Activated T-cell treated with anti-CD3 and anti-CD28 coated beads, Interleukin-2, amount 50 U/mL, for 1 hour (primary cell): ENCODE results near the gene GOPC.
"Not testable (repeated sequence)": the region's sequence is repeated elsewhere in the genome, so short reads cannot be mapped to it uniquely, and the experiment has no call there.

ENCODE experiments used
- DNase-seq: peaks from one replicate; pipeline ENCODE4 v3.0.0-alpha.2; 2020

The GOPC gene

GRCh38 chr6:117602151-117602898, at the start of gene GOPC:
TSS of gene GOPC (minus strand) at chr6:117602511. CDS start at chr6:117602288, 223 bp downstream.
- DNase-seq, result peak; percentile 91

GRCh38 chr6:117651984-117652383, 49.7 kb upstream of the GOPC start:
- not testable (repeated sequence) for DNase-seq

- no peak for DNase-seq
Observed at GRCh38 chr6:117642976-117643375, 40.7 kb upstream of the GOPC start.

- DNase-seq, result no peak
Observed at GRCh38 chr6:117637770-117638169, 35.5 kb upstream of the GOPC start.

DNA sequence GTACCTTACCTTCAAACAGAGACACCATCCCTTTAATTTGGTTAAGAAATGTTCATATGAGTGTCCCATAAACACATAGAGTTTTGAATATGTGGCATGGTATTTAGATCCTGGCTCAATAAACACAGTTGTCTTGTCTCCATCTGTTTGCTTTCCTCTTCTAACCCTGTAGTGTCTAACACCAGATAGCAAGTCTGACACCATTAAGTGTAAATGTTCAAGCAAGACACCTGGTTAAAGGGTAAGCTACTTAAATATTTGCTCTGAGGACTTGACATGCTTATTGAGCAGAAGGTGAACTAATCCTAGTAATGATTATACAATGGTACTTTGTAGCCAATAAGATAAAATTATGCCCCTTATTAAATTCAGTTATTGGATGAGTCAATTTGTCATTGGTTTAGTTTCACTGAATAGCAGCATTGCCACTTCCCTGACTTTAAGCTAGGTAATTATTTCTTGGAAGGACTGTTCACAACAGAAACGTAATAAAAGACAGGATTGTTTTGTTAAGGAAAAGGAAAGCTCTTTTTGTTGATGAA, 26.9 kb upstream of the GOPC start:
- no peak for DNase-seq

DNA sequence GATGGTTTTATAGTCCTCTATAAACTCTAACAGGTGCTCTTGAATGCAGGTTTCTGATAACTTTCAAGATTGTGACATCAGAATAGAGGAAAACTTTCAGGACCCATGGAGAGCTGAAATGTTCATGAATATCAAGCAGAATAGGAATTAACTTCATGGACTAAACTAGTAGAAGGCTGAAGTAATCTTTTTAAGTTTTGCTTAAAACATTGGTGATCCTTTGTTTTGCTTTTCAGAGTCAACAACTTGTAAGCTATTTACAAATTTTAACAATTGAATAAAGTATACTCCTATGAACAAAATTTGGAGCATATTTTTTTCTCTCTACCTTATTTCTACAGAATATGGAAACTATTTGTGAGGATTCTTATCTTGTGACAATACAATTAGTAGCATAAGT, 25.2 kb upstream of the GOPC start:
- DNase-seq, result no peak

GRCh38 chr6:117624869-117625481, 22.7 kb upstream of the GOPC start:
- no peak for DNase-seq

DNA sequence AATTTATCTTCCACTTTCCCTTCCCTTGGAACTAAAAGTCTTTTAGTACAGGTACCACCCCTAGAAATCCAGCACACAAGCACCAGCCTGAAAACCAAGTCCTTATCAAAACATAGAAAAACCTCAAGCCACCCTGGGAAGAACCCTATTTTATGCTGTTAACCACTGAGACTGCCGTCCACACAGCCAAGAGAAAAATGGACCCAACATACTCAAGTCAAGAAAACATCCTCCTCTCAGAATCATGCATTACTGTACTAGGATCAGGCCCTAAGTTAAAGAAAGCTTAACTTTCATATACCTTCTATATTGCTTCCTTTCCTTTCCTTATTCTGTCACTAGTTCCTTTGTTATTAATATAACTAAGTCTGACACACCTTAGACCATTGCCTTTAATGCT, 16.9 kb upstream of the GOPC start:
- DNase-seq, result no peak

DNA sequence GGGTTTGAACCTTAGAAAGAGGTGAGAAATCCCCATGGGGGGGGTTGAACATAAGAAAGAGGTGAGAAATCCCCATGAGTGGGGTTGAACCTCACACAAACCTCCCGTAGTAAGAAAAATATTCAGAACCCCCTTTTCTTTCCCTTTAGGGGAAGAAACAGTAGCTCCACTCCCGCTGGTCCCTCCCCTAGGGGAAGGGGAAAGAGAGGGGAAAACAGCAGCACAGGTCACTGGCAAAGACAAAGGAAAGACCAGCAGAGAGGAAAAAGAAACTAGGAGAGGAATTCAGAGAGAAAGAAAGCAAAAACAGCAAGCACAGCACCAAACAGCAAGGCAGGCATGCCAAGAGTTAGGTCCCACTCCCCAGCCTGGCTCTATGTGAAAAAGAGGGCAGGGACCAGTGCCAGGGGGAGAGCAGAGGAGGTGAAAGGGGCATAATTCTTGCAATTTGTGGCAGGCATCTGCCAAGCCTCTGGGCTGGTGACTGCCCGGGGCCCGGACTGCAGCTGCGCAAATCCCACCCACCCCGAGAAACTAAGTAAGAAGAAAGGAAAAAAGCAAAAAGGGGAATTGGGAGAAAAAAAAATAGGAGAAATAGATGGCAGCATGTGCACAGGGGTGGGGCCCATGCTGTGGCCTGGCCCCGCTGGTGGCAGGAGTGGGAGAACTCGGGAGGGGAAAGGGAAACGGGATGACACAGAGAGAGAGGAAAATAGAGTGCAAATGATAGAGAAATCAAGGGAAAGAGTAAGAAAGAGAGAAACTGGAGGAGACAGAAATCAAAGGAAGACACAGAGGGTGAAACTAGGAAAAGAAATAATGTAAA, 15.1 kb upstream of the GOPC start:
- DNase-seq, result no peak

DNA sequence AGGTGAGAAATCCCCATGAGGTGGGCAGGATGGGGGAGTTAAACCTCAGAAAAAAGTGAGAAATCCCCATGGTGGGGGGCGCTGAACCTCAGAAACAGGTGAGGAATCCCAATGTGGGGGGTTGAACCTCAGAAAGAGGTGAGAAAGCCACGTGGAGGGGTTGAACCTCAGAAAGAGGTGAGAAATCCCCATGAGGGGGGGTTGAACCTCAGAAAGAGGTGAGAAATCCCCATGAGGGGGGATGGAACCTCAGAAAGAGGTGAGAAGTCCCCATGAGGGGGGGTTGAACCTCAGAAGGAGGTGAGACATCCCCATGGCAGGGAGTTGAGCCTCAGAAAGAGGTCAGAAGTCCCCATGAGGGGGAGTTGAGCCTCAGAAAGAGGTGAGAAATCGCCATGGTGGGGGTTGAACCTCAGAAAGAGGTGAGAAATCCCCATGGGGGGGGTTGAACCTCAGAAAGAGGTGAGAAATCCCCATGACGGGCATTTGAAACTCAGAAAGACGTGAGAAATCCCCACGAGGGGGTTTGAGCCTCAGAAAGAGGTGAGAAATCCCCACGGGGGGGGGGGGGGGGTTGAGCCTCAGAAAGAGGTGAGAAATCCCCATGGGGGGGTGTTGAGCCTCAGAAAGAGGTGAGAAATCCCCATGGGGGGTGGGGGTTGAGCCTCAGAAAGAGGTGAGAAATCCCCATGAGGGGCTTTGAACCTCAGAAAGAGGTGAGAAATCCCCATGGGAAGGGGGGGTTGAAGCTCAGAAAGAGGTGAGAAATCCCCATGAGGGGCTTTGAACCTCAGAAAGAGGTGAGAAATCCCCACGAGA, 14.3 kb upstream of the GOPC start:
- DNase-seq, result peak; percentile 31

GRCh38 chr6:117615750-117616390, 13.6 kb upstream of the GOPC start:
- DNase-seq, result no peak

DNA sequence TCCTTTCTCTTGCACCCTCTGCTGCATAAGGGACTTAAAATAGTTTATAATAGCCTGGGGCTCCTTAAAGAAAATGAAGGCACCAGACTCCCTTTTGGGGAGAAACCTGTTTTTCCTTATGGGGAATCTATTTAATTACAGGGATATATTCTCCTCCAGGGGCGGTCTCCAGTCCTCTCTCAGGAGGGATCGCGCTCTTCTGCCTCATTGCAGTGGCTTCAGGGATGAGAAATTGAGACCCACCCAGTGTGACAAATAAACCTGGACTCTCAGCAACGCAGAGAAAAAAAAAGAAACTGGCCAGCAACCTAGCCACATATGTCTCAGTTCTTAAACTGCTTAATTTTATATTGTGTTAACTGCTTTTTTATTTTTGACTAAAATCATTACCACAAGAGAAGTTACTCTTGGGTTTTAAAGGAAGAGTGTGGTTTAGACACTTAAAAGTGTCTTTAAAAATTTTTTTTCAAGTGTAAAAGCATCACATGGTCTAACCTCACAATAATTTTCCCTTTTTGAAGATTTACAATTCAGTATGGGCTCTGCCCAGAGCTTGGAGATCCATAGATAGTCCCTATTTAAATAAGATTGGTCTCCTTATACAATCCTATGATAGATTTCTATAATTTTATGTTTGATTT, 11.7 kb upstream of the GOPC start:
- DNase-seq, result no peak

GRCh38 chr6:117607511-117607910, 5.2 kb upstream of the GOPC start:
- DNase-seq, result no peak

GRCh38 chr6:117605169-117605826, 3.0 kb upstream of the GOPC start:
- no peak for DNase-seq

DNA sequence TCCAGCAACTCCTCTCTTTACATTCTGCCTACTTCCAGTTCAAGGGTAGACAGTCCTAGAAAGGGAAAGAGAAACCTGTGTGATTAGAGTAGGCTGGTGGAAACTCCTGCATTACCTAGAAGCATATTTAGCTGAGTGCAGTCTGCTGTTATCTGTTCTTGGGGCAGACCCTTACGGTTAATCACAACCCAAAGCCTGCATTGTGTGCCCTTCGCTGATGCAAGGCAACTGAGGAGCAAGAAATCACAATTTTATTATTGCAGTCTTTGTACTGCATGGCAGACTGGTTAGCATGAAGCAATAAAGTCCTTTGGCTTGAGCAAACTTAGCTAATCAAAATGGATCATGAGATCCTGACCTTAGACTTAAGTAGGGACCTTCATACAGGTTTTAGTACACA, 1.5 kb upstream of the GOPC start:
- no peak for DNase-seq

DNA sequence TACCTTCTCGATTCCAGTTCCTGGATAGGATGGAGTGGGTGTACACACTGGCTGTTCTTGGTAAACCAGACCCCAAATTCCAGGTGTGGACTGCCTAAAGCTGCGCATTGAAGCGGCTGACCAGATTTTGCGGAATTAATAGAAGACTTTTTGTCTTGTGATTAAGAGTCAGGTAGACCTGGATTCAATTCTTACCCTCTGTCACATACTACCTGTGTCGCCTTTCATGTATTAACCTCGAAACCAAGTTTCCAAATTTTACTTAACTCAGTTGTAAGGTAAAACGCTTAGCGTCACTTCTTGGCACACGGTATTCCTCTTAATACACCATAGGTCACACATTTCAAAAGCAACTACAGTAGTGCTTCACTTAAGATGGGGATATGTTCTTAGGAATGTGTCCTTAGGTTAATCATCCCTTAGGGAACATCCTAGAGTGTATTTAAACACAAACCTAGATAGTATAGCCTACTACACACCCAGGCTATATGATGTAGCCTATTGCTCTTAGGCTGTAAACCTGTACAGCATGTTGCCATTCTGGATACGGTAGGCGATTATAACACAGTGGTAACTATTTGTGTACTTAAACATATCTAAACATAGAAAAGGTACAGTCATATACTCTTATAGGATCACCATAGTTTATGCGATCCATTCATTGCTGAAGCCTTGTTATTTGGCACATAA, 733 bp upstream of the GOPC start:
- no peak for DNase-seq

GRCh38 chr6:117601811-117602150, 530 bp downstream of the GOPC start:
- no peak for DNase-seq

- no peak for DNase-seq
Observed at GRCh38 chr6:117600008-117600743, 2.1 kb downstream of the GOPC start.

GRCh38 chr6:117597755-117598154, 4.6 kb downstream of the GOPC start:
- no peak for DNase-seq
